HG03108 (cell line): ENCODE measurements around the gene TEX28.
"Not testable (repeated sequence)": the region's sequence is repeated elsewhere in the genome, so short reads cannot be mapped to it uniquely, and the experiment has no call there.

ENCODE experiments used
- ATAC-seq: cut with Tn5 transposase; IDR thresholded peaks from one replicate; pipeline ENCODE4 v1.9.1; 2021; ENCODE audit warnings: moderate library complexity; ENCODE audit not compliant: unreplicated experiment

The TEX28 gene

GRCh38 chrX:154248076-154248475 lies 46.8 kb downstream of the TEX28 start:
- ATAC-seq: not testable (repeated sequence)

DNA sequence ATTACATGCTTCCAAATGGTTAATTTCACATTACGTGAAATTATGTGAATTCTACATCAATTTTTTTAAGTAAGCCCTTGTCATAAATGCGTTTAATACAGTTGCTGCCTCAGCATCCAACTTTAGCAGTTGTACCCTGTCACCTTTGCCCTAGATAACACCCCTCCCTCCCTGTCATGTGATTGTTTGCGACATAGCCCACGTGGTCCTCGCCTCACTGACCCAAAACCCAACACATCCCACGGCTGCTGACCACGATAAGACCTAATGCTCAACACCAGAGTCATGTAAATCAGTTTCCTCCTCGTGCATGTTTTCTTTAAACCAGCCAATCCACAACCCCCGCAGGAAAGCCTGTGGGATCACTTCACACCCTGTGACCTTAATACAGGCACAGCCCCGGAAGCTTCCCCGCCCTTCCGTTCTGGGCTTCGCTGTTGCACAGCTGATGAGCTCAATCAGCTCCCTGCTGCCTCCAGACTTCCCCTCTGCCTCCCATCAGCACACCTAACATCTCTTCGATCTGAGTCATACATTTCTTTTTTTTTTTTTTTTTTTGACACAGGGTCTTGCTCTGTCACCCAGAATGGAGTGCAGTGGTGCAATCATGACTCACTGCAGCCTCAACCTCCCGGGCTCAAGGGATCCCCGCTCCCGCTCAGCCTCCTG lies 47.4 kb downstream of the TEX28 start:
- ATAC-seq: peak; percentile 66

DNA sequence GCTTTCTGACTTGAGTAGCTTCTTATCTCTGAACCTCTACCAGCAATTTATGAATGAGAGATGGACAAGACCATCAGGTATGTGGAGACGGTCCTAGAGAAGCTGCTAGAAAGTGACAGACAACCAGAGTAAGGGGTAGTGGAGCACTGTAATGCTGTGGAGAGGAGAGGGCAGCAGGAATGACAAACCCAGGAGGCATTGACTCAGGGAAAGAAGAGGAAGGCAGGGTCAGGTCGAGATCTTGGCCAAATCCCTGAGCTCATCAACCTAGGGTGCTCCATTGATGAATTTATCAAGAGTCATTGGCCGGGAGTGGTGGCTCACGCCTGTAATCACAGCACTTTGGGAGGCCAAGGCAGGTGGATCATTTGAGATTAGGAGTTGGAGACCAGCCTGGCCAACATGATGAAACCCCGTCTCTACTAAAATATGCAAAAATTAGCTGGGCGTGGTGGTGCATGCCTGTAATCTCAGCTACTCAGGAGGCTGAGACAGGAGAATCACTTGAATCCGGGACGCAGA lies 54.9 kb downstream of the TEX28 start:
- not testable (repeated sequence) for ATAC-seq

DNA sequence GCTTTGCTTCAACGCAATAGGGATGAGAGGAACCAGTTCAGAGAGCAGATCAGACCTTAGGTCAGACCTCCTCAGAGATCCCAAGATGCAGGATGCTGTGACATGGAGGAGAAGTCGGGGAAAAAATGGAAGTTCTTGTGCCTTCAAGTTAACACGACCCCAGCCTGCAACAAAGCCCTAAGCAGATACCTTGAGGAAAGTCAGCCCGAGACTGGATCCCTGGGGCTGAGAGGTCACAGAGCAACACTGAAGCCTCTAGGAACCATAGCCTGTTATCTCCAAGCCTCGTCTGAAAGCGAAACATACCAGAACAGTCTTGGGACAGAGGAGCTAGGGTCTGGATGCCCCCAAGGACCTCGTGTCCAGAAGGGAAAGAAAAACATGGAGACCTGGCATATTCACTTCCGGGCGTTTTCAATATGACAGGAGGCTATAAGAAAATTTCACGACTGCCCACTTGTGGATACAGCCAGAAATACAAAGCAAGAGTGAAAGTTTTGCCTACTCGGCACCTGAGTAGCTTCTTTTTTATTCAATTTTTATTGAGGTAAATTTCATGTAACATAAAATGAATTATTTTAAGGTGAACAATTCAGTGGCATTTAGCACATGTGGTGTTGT lies 55.9 kb downstream of the TEX28 start:
- ATAC-seq: not testable (repeated sequence)

DNA sequence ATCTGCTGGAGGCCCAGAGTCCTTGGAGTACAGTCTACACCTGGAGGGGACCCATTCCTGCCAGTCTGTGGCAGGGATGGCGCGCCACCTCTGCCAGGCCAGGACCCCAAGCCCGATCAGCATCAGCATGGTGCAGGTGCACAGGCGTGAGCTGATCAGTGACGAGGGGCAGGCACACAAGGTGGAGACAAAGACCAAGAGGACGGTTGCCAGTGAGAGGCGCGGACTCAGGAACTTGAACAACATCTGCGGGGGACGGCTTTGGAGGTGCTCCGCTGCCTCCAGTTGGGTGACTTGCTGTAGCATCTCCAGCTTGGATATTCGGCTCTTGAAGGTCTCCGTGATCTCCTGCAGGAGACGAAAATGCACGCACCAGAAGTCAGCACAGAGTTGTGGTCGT lies 61.3 kb downstream of the TEX28 start:
- not testable (repeated sequence) for ATAC-seq

- ATAC-seq: not testable (repeated sequence)
Observed at GRCh38 chrX:154231443-154231842, 63.5 kb downstream of the TEX28 start.

DNA sequence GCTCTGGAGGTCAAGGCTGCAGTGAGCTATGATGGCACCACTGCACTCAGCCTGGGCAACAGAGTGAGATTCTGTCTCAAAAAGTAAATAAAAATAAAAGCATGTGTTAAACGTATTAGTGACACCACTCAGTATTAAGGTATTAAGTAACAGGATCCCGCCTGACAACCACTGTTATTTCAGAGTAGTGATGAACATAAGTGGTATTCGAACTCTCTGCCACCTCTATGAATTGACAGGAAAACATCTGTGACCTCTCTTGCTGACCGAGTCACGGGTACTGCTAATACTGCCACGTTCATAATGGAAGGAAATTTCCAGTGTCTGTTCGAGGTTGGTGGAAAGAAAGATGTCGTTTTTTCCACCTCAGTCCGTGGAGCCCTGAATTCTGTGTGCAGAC lies 68.2 kb downstream of the TEX28 start:
- not testable (repeated sequence) for ATAC-seq

DNA sequence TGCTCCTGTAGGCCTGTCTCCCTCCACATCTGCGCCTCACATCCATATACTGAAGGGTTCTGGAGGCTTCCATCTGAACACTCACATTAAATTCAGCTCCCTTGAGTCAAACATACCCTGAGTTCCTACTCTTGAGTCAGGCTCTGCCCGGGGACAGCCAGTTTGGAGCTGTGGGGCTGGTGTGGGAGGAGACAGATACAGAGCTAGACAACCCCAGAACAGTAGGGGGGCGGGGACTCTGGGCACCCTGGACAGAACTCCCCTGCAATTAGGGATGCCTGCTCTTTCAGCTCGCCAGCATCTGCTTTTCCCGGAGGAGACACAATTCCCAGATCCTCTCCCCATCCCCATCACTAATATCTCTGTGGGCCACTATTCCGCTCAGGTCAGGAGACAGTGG lies 69.6 kb downstream of the TEX28 start:
- ATAC-seq: not testable (repeated sequence)
